RWPE1 (cell line): Measurements from ENCODE around the gene THADA.
A peak's percentile ranks its signal among the peaks of the same experiment; 100 is the strongest.

Experiments
- CTCF ChIA-PET: fragments of 350-600 bp; sonication (Branson Sonifier 250); formaldehyde crosslinking; extraction: SDS; loops from one replicate; lab custom pipeline; 2021; lab: Yijun Ruan, JAX
- POLR2A ChIA-PET: fragments of 400-600 bp; formaldehyde crosslinking; extraction: SDS; loops from one replicate; lab custom pipeline; 2020; ENCODE audit warnings: antibody characterized with exemption; ENCODE audit not compliant: low non-redundant PET; lab: Yijun Ruan, JAX
- DNase-seq: peaks from one replicate; pipeline ENCODE4 v3.0.0; 2012; ENCODE audit warnings: low spot score
- H3K27ac ChIP-seq: fragments of 450-650 bp; 2 replicates; pipeline ENCODE4 v1.5.1; 2017
- TF ChIP-seq, protein P1 (sequence below): fragments of 450-650 bp; conservative IDR thresholded peaks from 2 replicates; pipeline ENCODE4 v1.5.1; 2017; ENCODE audit warnings: low read depth, mild to moderate bottlenecking

The THADA gene

GRCh38 chr2:43233218-43234212 is 362.3 kb downstream of the THADA start:
- POLR2A ChIA-PET = no interaction called here
- CTCF ChIA-PET = interaction anchor here (0.6 to 1.6 kb wide), 4 partner anchors 33 to 373 kb away, joined by 3 to 6 read pairs (median 4); no protein-coding TSS in a partner anchor
- peak overlapping the region; percentile 31; the same call in 1 of the 2 replicates for H3K27ac ChIP-seq
- TF ChIP-seq, protein P1, sequence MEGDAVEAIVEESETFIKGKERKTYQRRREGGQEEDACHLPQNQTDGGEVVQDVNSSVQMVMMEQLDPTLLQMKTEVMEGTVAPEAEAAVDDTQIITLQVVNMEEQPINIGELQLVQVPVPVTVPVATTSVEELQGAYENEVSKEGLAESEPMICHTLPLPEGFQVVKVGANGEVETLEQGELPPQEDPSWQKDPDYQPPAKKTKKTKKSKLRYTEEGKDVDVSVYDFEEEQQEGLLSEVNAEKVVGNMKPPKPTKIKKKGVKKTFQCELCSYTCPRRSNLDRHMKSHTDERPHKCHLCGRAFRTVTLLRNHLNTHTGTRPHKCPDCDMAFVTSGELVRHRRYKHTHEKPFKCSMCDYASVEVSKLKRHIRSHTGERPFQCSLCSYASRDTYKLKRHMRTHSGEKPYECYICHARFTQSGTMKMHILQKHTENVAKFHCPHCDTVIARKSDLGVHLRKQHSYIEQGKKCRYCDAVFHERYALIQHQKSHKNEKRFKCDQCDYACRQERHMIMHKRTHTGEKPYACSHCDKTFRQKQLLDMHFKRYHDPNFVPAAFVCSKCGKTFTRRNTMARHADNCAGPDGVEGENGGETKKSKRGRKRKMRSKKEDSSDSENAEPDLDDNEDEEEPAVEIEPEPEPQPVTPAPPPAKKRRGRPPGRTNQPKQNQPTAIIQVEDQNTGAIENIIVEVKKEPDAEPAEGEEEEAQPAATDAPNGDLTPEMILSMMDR = no peak
- no peak for DNase-seq

- peak overlapping the region; percentile 47 for H3K27ac ChIP-seq
- TF ChIP-seq, protein P1 = no peak
- POLR2A ChIA-PET = no interaction called here
- DNase-seq = no peak
- CTCF ChIA-PET = interaction anchor here (0.5 to 1.6 kb wide), 2 partner anchors 253 to 451 kb away, joined by 3 read pairs; no protein-coding TSS in a partner anchor
These were observed 364.6 kb downstream of the THADA start for GRCh38 chr2:43230951-43231827.

DNA sequence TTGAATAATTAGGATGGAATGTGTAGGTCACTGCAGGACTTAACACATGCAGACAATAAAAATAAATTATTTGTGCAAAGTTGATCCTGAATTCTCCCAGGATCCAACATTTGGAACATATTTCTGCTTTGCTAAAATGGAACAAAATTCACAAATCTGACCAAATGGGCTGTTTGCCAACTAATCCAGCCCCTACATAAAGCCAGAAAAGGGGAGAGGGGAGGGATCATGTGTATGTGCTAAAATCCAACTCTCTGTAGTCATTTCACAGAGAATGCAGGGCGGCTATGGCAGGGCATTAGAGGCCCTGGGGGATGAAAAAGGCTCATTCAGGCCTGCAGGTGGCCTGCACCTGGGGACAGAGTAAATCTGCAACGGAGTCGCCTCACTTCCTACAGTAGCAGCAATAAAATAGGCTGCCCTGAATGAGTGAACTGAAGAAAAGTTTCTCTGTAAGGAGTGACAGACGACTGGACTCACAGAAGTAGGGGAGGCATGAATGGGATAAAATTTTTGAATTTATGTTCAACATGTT is 365.4 kb downstream of the THADA start:
- CTCF ChIA-PET = interaction anchor here (0.5 to 2.2 kb wide), 5 partner anchors 254 to 932 kb away, joined by 3 to 17 read pairs (median 7); no protein-coding TSS in a partner anchor
- DNase-seq = no peak
- H3K27ac ChIP-seq = peak overlapping the region; percentile 47
- TF ChIP-seq, protein P1 = no peak
- POLR2A ChIA-PET = no interaction called here

GRCh38 chr2:43228756-43229659 is 366.8 kb downstream of the THADA start:
- no peak for DNase-seq
- H3K27ac ChIP-seq = peak overlapping the region; percentile 99
- ChIA-PET POLR2A (no interaction called here), CTCF (interaction anchor here (0.5 to 4.0 kb wide), 26 partner anchors 9 to 413 kb away, joined by 3 to 29 read pairs (median 4); no protein-coding TSS in a partner anchor)
- TF ChIP-seq, protein P1 = no peak

GRCh38 chr2:43228321-43228751 is 367.5 kb downstream of the THADA start:
- H3K27ac ChIP-seq = peak overlapping the region; percentile 99
- POLR2A ChIA-PET = interaction anchor here (1.4 kb wide), 1 partner anchor 255 kb away, joined by 6 read pairs; no protein-coding TSS in a partner anchor
- DNase-seq = no peak
- CTCF ChIA-PET = interaction anchor here (0.5 to 4.0 kb wide), 16 partner anchors 8 to 400 kb away, joined by 3 to 29 read pairs (median 4); no protein-coding TSS in a partner anchor
- TF ChIP-seq, protein P1 = no peak
